HG03025 (cell line): ENCODE data around the gene ZBTB17.
"Not testable (repeated sequence)": the region's sequence is repeated elsewhere in the genome, so short reads cannot be mapped to it uniquely, and the experiment has no call there.

ENCODE experiments used
- ATAC-seq: cut with Tn5 transposase; IDR thresholded peaks from one replicate; pipeline ENCODE4 v1.9.1; 2021; ENCODE audit warnings: mild to moderate bottlenecking, moderate library complexity; ENCODE audit not compliant: unreplicated experiment, low FRiP score

ZBTB17 gene

DNA sequence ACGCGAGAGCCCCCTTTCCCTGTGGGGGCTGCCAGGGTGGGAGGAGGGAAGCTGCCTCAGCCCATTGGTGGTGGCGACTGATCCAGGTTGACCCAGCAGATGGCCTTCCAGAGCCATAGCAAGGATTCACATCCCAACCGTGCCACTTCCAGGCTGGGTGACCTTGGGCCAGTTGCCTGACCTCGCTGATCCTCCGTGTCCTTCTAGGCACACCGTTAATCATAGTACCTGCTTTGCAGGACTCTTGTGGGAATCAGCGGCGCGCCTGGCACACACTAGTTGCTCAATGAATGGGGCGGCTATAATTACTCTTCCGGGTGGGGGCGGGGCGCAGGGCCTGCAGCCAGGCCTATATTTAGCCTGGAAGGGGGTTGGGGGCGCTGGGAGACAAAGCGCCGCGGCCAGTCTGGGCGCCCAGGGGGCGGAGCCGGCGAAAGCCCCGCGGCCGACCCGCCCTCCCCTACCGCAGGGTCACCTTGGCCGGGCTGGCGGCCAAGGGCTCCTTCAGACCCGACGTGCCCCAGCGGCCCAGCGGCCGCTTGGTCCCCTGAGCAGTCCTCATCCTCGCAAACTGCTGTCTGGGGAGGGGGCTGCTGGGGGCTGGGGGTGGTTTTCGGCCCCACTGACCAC is 36.8 kb upstream of the ZBTB17 start:
- ATAC-seq = no peak

DNA sequence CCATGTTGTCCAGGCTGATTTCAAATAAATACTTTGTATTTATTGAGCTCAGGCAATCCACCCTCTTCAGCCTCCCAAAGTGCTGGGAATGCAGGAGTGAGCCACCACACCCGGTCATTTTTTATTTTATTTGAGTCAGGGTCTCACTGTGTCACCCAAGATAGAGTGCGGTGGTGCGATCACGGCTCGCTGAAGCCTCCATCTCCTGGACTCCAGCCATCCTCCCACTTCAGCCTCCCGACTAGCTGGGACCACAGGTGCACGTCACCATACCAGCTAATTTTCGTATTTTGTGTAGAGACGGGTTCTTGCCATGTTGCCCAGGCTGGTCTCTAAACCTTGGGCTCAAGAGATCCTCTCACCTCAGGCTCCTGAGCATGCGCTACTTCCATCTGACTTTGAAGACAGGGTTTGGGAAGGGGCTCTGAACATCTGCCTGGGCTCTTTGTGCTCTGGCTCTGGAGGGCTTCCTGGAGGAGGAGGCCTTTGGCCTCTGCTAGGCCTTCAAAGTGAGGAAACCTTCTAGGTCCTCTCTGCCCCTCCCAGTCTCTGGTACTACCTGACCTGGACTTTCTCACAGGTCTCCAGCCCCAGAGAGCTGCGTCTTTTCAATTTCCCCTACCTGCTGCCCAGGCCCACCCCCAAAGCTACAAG is 36.2 kb upstream of the ZBTB17 start:
- no peak for ATAC-seq

GRCh38 chr1:16010837-16011236 is 34.9 kb upstream of the ZBTB17 start:
- ATAC-seq = no peak

- no peak for ATAC-seq
Measured at GRCh38 chr1:16009678-16010077, 33.8 kb upstream of the ZBTB17 start.

DNA sequence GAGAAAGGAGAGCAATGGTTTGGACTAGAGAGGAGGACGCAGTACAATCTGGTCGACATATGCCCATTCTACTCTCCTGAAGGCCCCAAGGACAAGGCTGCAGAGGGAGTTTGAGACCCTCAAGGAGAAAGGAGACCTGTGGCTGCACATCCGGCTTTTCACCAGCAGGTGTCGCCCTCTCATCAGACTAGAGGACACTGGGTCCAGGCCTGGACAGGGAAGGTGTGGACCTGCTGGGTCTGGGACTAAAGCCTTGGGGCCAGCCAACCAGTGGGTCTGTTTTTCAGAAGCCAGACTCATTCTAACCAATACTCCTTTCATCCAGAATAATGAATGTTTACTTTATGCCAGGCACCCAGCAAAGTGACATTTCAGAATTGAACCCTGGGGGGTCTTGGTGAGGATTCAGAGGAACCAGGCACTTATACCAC is 33.1 kb upstream of the ZBTB17 start:
- no peak for ATAC-seq

- no peak for ATAC-seq
Measured at GRCh38 chr1:16007671-16008341, 31.9 kb upstream of the ZBTB17 start.

DNA sequence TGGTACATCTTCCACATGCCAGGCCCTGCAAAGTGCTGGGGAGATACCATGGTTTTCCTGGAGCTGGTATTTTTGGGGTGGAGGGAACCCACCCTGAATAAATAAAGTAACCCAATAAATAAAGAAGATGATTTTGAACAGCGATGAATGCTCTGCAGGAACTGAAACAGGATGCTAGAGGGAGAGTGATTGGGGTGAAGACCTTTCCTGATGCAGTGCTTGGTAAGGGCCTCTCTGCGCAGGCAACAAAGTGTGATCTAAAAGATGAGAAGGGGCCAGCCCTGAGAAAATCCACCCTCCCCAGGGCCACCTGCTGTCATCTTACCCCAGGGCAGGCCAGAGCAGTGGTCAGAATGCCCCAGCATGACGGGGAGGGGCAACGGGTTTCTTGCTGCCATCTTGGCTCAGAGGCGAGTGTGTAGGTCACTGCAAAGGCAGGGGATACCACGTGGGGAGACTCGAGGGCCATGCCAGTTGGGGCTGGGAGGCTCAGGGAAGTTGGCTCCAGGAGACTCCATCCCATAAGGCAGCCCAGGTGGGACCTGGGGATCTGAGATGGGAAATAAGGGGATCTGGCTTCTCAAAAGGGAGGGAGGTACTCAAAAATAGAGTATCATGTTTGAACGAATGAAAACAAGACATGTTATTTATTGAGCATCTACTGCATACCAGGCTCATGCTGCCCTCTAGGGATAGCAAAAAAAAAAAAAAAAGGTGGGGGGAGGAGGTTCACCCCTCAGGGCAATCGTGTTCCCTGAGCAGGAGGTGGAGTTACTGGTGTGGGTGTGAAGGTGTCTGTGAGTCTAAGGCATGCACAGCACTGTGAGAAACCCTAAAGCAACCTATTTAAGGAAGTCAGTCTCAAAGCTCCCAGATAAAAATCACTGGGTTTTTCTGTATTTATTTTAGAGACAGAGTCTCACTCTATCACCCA is 30.9 kb upstream of the ZBTB17 start:
- ATAC-seq = no peak

- ATAC-seq = no peak
Measured at GRCh38 chr1:16006010-16006409, 30.1 kb upstream of the ZBTB17 start.

GRCh38 chr1:16005597-16005996 is 29.7 kb upstream of the ZBTB17 start:
- no peak for ATAC-seq

DNA sequence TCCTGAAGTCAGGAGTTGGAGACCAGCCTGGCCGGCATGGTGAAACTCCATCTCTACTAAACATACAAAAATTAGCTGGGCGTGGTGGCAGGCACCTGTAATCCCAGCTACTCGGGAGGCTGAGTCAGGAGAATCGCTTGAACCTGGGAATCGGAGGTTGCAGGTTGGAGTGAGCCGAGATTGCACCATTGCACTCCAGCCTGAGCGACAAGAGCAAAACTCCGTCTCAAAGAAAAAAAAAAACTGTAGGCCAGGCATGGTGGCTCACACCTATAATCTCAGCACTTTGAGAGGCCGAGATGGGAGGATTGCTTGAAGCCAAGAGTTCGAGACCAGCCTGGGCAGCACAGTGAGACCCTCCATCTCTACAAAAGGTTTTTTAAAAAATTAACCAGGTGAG is 25.4 kb upstream of the ZBTB17 start:
- not testable (repeated sequence) for ATAC-seq

GRCh38 chr1:15998929-15999328 is 23.0 kb upstream of the ZBTB17 start:
- no peak for ATAC-seq

DNA sequence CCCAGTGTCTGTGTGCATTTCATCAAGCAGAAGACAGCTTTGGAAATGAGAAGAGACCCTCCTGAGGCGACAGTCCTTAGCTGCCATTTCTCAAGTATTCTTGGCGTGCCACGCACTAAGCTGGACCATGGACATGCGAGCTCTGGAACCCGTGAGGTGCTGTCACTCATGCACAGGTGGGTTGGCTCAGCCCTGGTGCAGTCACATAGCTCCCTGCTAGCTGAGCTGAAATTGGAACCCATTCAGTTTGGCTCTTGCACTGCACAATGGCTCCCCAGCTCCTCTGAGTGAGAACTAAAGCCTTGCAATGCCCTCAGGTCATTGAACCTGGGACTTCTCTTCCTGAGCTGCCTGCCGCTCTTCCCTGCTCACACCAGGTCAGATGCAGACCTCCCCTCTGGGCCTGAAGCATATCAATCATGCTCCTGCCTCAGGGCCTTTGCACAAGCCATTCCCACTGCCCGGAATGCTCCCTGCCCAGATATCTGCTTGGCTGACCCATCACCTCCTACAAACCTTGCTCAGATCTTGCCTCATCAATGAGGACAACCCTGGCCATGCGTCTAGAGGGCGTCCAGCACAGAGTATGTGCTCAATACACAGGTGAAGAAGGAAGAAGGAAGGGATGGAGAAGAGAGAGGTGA is 21.9 kb upstream of the ZBTB17 start:
- ATAC-seq = no peak

GRCh38 chr1:15997076-15997585 is 21.2 kb upstream of the ZBTB17 start:
- ATAC-seq = no peak

DNA sequence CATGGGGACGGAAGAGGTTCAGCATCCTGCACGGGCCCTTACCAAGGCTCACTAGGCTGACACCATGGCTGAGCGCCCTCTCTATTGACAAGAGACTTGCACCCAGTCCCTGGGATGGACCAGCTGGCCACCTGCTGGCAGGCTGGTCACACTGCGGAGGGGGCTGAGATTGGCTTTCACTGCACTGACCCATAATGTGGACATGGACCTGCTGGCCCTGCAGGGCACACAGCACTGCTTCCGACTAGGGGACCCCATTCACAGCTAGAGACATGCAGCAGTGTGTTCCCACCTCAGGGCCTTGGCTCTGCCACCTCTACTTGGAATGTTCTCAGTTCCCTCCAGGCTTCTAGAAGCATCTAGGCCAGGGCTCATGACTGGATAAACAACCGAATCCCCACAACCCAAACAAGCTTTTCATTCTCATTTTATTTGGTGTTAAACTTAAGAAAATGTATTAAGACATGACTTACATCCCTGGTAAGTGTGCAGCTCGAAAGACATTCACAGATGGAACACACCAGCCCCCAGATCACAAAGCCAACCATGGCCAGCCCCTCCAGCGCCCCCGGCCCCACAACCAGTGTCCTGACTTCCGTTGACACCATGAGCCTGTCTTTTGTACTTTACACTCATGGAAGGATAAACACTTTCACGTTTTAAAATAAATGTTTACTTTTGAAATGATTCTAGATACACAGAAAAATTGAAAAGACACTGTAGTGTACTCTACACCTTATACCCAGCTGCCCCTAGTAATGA is 18.9 kb upstream of the ZBTB17 start:
- no peak for ATAC-seq

DNA sequence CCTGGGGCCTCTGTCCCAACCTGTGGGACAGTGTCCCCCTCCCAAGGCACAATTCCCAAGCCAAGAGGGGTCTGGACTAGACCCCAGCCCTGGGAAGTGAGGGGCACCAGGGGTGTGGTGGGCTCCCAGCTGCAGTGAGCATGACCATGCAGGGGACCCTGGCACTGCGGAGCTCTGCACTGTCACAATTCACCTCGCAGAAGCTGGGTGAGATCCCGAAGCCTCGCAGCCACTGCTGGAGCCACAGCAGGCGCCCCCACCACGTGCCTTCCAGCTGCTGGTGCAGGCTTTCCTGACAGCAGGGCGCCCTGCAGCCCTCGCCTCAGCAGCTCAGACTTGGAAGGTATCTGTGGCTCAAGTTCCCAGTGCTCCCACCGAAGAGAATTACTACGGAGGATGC is 18.2 kb upstream of the ZBTB17 start:
- no peak for ATAC-seq

GRCh38 chr1:15993666-15994065 is 17.8 kb upstream of the ZBTB17 start:
- ATAC-seq = no peak

- ATAC-seq = no peak
Measured at GRCh38 chr1:15992582-15993500, 16.9 kb upstream of the ZBTB17 start.

GRCh38 chr1:15992187-15992553 is 16.3 kb upstream of the ZBTB17 start:
- ATAC-seq = no peak
